Subcutaneous adipose tissue (tissue), 4 donors: ENCODE data around the gene TPI1. TPM values are rescaled to one million over a fixed set of nuclear protein-coding genes. Genes with fewer than 3 reads are reported as not detected.

ENCODE experiments used
- total RNA-seq, 4 donors: library from RNA; depleted of rRNA; stranded (reverse); fragments of >200 nt; gene quantifications; one replicate each; pipeline ENCODE4 v1.1.0, GENCODE V29; 2016
- TF ChIP-seq, protein P1 (sequence below): fragments of 450-650 bp; IDR thresholded peaks from one replicate; pipeline ENCODE4 v1.5.1; 2016; ENCODE audit warnings: low read depth, mild to moderate bottlenecking, control low read depth, antibody characterized with exemption, moderate library complexity

The TPI1 gene
- total RNA-seq, 4 donors from 2014 or later: 207 to 328 (median 256) TPM

DNA sequence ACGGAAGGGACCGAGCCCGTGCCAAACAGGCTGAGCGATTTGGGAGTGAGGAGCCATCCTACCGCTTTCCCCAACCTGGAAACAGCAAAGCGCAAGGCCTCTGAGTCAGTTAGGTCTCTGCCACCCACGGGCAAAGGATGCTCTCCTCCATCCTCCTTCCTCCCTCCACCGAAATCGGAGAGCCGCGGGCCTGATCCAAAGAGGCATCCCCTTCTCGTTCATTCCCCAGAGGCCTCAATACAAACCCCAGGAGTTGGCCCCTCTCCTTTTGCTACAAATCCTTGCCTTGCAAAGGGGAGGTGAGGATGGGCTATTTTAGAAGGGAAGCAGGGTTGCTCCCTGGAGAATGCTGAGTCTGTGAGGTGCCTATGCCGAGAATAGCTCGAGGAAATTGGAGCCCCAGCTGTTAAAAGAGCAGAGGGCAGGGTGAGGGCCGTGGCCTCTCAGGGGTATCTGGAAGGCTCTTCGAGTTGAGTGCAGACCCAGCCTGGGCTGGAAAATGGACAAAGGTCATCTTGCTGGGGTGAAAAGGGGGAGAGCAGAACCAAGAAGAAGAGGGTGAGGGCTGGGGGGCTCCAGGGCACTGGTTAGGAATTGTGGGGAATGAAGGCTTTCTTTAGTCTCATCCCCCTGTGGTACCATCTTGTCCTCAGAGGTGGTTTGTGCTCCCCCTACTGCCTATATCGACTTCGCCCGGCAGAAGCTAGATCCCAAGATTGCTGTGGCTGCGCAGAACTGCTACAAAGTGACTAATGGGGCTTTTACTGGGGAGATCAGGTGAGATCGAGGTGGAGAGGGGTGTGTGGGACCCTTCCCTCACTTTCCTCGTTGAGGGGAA is 1.1 kb downstream of the TPI1 start:
- TF ChIP-seq, protein P1, sequence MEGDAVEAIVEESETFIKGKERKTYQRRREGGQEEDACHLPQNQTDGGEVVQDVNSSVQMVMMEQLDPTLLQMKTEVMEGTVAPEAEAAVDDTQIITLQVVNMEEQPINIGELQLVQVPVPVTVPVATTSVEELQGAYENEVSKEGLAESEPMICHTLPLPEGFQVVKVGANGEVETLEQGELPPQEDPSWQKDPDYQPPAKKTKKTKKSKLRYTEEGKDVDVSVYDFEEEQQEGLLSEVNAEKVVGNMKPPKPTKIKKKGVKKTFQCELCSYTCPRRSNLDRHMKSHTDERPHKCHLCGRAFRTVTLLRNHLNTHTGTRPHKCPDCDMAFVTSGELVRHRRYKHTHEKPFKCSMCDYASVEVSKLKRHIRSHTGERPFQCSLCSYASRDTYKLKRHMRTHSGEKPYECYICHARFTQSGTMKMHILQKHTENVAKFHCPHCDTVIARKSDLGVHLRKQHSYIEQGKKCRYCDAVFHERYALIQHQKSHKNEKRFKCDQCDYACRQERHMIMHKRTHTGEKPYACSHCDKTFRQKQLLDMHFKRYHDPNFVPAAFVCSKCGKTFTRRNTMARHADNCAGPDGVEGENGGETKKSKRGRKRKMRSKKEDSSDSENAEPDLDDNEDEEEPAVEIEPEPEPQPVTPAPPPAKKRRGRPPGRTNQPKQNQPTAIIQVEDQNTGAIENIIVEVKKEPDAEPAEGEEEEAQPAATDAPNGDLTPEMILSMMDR: no peak

DNA sequence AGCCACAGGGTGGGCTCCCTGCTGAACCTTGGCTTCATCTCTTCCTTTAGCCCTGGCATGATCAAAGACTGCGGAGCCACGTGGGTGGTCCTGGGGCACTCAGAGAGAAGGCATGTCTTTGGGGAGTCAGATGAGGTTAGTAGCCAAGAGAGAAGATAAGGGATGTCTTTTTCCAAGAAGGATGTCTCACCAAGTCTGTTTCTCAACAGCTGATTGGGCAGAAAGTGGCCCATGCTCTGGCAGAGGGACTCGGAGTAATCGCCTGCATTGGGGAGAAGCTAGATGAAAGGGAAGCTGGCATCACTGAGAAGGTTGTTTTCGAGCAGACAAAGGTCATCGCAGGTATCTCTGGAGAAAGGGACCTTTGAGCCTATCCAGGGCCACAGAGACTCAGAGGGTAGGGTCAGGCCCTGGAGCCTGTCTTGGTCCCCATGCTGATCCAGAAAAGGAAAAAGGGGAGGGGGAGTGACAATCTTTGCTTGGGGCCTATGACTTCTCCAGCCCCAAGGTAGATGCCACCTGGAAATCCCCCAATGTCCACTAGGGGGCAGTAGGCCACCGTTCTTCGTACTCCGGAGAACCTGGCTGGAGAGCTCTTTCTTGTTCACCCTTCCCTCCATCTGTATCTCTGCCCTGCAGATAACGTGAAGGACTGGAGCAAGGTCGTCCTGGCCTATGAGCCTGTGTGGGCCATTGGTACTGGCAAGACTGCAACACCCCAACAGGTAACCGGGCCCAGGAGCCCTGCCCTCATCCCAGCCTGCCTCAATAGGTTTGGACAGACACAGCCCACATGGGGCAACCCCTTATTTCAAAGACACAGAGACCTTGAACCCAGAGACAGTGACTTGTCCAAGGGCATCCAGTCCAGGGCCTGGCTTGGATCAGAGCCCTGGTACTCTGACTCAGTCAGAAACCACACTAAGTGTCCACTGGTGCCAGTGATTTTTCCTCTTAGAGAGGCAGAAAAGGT is 2.0 kb downstream of the TPI1 start:
- TF ChIP-seq, protein P1: no peak

DNA sequence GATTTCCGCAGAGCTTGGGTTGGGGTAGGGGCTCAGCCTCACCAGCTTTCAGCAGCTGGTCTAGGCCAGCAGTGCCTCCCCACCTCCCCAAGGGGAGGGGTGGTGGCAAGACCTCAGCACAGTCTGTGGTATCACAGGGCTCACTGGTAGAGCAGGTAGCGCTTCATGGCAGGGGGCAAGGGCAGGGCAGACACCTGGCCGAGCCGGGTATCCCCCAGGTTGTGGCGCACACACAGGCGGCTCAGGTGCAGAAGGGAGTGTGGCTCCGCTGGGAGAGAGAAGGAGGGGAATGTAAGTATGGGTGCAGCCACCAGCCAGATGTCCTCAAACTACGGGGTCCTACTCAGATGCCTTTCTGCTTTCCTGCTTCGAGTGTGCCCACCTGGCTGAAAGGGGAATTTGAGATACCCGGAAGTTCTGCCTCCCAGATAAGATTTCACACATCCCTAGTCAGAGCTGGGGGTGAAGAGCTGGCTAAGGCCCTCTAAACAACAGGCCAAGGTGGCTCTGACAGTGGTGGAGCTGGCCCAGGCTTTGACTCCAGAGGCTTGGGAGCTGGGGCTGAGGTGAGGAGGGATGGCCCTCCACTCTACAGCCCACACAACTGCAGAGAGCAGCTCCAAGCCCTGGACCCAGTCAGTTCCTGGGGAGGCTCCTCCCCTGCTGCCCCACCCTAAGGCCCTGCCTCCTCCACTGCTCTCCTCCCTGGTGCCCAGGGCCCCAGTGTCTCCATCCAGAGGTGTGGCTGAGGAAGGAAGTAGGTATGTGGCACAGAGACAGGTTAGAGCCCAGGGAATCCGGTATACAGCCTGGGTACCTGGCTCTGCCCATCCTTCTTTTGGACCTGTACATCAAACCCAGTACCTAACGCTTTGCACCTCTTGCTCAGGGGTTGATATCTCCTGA is 4.0 kb downstream of the TPI1 start:
- TF ChIP-seq, protein P1: no peak

DNA sequence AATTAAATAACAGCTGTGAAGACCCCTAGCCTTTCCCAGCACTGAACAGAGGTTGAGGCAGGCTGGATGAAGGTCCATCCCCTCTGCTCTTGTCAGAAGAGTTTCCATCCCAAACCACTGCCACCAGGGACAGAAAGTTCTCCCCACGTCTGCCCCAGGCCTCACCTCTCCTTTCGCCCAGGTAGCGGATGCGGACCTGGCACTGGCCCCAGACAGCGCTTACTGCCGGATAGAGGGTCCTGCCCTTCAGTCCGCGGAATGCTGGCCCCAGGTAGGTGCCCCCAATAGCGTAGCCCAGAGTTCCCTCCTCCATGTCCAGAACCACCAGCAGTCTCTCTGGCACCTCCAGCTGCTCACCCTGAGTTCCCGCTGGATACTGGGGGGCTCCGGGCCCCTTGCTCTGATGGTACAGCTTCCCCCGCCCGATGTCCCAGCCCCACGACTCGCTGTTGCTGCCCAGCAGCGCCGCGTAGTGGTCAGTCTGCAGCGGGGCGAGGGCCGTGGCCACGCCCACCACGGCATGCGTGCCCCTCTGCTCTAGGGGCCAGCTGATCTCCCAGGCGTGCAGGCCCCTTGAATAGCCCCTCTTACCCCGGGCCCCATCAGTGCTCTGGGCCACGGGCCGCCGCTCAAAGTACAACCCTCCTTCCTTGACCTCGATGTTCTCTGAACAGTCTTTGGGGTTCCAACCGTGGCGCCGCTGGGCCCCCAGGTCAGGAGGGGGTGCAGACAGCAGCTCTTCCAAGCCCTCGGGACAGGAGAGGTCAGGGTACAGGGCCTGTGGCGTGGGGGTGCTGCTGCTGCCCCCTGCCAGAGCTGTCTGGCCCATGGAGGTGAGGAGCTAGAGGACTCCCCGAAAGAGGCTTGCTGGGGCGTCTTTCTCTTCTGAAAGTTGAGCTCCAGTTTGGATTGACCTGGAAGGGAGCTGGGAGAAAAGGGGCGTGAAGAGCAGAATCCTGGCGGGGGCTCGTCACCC is 5.0 kb downstream of the TPI1 start:
- TF ChIP-seq, protein P1: no peak

DNA sequence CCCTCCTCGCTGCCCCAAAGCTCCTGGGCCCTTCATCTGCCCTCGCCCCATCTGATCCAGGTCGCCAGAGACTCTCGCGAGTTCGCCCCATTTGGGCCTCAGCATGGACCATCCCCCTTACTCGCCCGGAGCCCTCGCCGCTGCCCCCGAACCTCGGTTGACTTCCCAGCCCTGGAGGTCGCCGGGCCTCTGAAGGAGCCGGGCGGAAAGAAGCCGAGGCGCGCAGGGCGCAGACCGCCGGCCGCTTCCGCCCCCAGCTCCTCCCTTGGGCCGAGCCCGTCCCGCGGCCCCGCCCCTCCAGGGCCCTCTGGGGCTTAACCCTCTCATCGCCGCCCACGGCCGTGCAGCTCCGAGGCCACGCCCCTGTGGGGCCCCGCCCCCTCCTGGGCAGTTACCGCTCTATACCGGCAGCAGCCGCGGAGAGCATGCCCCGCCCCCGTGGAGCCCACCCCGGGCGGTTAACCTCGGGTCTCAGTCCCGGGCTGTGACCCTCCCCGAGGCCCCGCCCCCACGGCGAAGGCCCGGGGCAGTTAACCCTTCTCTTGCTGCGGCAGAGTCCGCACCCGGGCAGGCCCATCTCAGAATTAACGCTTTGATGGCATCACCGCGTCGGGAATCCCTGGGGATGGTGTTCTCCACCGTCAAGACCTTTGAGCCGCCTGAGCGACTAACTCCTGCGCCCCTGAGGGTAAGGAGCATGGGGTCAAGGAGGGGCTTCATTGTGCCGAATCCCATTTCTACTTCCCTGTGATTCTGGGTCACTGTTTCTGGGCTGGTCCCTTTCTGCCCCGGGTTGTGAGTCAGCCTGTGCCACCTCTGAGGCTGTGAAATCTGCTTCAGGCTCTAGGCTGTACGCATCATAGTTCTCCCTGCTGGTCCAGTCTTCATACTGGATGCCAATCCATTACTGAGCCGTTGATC is 6.0 kb downstream of the TPI1 start, which contains the start of gene SPSB2:
Gene SPSB2, minus strand, starts transcription at position 210 of the 921 bp plus-strand sequence. CDS start 402 bp downstream, outside the sequence.
- TF ChIP-seq, protein P1: no peak
